Measurements from ENCODE around the gene CCND2. TPM values are rescaled to one million over a fixed set of nuclear protein-coding genes. Genes with fewer than 3 reads are reported as not detected.

CCND2 gene
- total and polyA plus RNA-seq, 12 donors: 28.4 to 428 (median 239) TPM

GRCh38 chr12:4278329-4279197, 5.0 kb downstream of the CCND2 start:
- 23 to 31% (median 25%) methylated on average over 15 of the region's 15 CpGs for WGBS, 4 donors
- H3K9me3 ChIP-seq (replicated peaks in 1 of 3): no peaks in the 10 kb centered on the region
- H3K4me3 ChIP-seq: peak overlapping the region in 1 of 4 donors; percentile 5
- TF ChIP-seq CTCF (IDR thresholded peaks at IDR 0.05) (no peak), POLR2A (IDR thresholded peaks at IDR 0.05) (no peak)
- H3K27me3 ChIP-seq: no peaks in the 10 kb centered on the region
- intact Hi-C loops (cut with DNase I): loop anchor here (5.0 to 10.0 kb wide), 4 partner anchors 171 to 284 kb away; no protein-coding TSS in a partner anchor
- H3K4me1 ChIP-seq (replicated peaks in 1 of 2): peaks cover 56 to 64% of the 10 kb centered on the region in 2 donors
- peak overlapping the region in 4 of 5 donors; percentile 33 to 95 (median 85) for H3K27ac ChIP-seq
- peaks cover 0 to 64% of the 10 kb centered on the region in 2 donors for H3K36me3 ChIP-seq (replicated peaks in 1 of 2)
- DNase-seq: peak; percentile 57 to 83 (median 74)

DNA sequence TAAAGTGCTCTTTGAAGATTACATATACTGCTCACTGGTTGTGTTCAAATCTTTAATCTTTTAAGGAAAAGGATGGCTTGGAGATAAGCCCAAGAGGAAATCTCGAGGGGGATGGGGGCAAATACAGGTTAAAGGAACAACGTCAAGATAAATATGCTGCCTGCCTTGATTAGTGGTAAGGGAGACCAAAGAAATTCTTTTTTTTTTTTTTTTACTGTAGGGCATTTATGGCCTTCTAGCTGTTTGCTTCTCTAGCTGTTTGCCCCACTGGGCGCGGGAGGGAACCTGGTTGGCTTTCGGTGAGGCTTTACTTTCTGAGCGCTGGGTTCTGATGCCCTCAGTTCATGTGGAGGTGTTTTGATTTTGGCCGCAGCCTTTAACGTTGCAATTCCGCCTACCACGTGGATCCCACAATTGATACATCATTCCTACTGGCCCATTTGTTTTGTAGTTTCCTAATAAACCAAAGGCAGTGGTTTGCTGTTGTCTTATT, 5.7 kb downstream of the CCND2 start:
- Histone ChIP-seq H3K27me3 (no peaks in the 10 kb centered on the region), H3K4me1 (replicated peaks in 1 of 2) (peaks cover 56 to 64% of the 10 kb centered on the region in 2 donors), H3K27ac (peak overlapping the region in 4 of 5 donors; percentile 33 to 95 (median 85)), H3K36me3 (replicated peaks in 1 of 2) (peaks cover 0 to 71% of the 10 kb centered on the region in 2 donors), H3K4me3 (peak overlapping the region in 1 of 4 donors; percentile 5), H3K9me3 (replicated peaks in 1 of 3) (no peaks in the 10 kb centered on the region)
- intact Hi-C loops (cut with DNase I): loop anchor here (5.0 to 10.0 kb wide), 4 partner anchors 172 to 284 kb away; no protein-coding TSS in a partner anchor
- TF ChIP-seq POLR2A (IDR thresholded peaks at IDR 0.05) (no peak), CTCF (IDR thresholded peaks at IDR 0.05) (no peak)
- 43 to 63% (median 51%) methylated on average over 10 of the region's 10 CpGs for WGBS, 4 donors
- DNase-seq: peak in 2 of 7 donors; percentile 26 to 45

DNA sequence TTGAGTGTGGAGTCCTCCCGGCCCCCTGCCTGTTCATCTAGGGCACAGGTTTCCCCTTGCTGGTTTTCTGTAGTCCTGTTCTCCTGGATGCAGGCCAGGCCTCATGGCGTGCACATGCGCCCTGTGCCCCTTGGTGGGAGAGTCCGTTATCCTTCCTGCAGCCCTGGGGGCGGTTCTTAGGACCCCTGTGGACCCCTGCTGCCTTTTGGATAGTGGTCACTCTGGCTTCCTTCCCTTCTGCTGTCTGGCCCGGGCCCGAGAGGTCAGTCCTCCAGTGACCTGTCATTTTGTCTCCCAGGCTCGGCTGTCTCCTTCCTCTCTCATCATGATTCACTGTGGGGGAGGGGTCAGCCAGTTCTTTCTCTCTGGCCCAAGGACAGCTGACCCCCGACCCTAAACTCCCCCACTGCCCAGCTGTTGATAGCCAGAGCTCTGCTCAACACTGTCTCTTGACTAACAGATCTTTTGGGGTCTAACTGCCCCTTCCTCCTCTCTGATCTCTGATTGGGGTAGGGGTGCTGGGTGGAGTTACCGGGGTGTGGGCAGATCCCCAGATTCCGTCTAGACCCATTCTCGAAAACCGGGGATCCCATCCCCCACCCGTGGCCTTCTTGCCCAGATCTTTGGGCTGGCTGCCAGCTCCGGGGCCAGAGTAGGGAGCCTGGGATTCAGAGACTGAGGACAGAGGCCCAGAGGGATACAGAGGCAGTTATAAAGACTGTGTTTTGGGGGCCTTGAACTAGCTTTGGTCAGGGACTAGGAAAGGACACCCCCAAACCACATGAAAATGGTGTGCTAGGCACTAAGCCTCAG, 7.0 kb downstream of the CCND2 start:
- DNase-seq: peak; percentile 78 to 90 (median 85)
- peaks cover 0 to 83% of the 10 kb centered on the region in 2 donors for H3K36me3 ChIP-seq (replicated peaks in 1 of 2)
- TF ChIP-seq CTCF (IDR thresholded peaks at IDR 0.05) (no peak), POLR2A (IDR thresholded peaks at IDR 0.05) (no peak)
- H3K27me3 ChIP-seq: no peaks in the 10 kb centered on the region
- peak overlapping the region in 1 of 4 donors; percentile 13 for H3K4me3 ChIP-seq
- no peaks in the 10 kb centered on the region for H3K9me3 ChIP-seq (replicated peaks in 1 of 3)
- peak overlapping the region; percentile 66 to 95 (median 84) for H3K27ac ChIP-seq
- WGBS, 4 donors: 19 to 27% (median 20%) methylated on average over 7 to 15 of the region's 15 CpGs
- H3K4me1 ChIP-seq (replicated peaks in 1 of 2): peaks cover 56 to 64% of the 10 kb centered on the region in 2 donors
- intact Hi-C loops (cut with DNase I): loop anchor here in 1 of 2 donors (10.0 kb wide), 1 partner anchor 396 kb away; no protein-coding TSS in a partner anchor
